GM12801 (cell line): ENCODE measurements around the gene AUTS2.

Source experiments
- TF ChIP-seq, protein P1 (sequence below): IDR thresholded peaks from one replicate; pipeline ENCODE4 v1.5.1; 2011; ENCODE audit warnings: control low read depth; ENCODE audit not compliant: insufficient read length; ENCODE audit errors: extremely low read depth

The AUTS2 gene

DNA sequence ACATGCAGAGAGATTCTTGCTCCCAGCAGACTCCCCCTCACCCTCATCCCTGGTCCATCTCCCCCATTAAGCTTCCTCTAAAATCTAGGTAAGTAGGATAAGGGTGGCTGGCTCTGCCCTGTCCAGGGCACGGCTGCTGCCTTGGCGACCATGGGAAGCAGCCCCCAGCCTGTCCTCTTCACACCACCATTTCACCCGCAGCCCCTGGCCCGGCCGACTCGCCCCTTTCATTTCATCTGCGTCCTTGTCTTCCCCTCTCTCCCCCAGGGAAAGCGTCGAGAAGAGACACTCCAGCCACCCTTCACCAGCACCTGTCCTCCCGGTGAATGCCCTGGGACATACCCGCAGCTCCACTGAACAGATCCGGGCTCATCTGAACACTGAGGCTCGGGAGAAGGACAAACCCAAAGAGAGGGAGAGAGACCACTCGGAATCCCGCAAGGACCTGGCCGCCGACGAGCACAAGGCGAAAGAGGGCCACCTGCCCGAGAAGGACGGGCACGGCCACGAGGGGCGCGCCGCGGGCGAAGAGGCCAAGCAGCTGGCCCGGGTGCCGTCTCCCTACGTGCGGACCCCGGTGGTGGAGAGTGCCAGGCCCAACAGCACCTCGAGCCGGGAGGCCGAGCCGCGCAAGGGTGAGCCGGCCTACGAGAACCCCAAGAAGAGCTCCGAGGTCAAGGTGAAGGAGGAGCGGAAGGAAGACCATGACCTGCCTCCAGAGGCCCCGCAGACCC lies 1191.4 kb downstream of the AUTS2 start:
- TF ChIP-seq, protein P1, sequence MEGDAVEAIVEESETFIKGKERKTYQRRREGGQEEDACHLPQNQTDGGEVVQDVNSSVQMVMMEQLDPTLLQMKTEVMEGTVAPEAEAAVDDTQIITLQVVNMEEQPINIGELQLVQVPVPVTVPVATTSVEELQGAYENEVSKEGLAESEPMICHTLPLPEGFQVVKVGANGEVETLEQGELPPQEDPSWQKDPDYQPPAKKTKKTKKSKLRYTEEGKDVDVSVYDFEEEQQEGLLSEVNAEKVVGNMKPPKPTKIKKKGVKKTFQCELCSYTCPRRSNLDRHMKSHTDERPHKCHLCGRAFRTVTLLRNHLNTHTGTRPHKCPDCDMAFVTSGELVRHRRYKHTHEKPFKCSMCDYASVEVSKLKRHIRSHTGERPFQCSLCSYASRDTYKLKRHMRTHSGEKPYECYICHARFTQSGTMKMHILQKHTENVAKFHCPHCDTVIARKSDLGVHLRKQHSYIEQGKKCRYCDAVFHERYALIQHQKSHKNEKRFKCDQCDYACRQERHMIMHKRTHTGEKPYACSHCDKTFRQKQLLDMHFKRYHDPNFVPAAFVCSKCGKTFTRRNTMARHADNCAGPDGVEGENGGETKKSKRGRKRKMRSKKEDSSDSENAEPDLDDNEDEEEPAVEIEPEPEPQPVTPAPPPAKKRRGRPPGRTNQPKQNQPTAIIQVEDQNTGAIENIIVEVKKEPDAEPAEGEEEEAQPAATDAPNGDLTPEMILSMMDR = no peak

DNA sequence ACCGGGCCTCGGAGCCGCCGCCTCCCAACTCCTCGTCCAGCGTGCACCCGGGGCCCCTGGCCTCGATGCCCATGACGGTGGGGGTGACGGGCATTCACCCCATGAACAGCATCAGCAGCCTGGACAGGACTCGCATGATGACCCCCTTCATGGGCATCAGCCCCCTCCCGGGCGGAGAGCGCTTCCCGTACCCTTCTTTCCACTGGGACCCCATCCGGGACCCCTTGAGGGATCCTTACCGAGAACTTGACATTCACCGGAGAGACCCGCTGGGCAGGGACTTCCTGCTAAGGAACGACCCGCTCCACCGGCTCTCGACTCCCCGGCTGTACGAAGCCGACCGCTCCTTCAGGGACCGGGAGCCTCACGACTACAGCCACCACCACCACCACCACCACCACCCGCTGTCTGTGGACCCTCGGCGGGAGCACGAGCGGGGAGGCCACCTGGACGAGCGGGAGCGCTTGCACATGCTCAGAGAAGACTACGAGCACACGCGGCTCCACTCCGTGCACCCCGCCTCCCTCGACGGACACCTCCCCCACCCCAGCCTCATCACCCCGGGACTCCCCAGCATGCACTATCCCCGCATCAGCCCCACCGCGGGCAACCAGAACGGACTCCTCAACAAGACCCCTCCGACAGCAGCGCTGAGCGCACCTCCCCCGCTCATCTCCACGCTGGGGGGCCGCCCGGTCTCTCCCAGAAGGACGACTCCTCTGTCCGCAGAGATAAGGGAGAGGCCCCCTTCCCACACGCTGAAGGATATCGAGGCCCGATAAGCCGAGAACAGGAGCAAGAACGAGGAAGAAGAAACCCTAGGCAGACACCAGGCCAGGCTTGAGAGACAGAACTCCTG lies 1192.2 kb downstream of the AUTS2 start:
- TF ChIP-seq, protein P1 = no peak

DNA sequence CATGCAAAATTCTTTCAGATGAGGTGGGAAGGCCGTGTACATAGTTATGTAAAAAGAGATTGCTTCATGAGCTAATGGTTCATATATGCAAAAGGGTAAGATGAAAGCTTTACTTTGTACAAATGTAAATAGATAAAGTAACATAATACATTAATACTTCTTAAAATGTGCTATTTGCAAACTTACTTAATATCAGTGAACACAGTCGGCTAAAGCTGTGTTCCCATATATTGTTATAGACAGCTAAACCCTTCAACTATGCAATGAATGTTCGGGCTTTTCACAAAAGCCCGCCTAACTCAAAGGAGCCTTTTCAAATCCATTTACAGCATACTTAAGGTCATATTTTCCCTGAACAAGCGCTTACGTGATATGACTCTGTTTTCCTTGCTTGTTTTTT lies 1193.1 kb downstream of the AUTS2 start:
- TF ChIP-seq, protein P1 = no peak

DNA sequence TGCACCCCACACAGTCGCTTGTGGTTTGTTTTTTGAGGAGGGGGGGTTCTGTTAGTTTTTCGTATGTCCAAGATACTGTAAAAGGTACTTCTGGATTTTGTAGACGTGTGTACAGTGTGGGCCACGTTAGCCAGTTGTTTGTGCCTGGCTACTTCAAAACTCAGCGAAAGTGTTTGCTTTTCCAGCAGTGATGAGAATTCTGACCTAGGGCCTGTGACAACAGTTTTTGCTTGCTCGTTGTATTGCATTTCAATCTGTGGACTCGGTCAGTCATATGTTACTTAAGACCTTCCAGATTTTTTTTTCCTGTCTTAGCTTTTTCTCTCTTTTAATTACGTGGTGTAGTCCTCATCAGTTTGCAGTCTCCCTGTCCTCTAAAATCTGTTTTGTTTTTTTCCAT lies 1194.8 kb downstream of the AUTS2 start:
- TF ChIP-seq, protein P1 = no peak

DNA sequence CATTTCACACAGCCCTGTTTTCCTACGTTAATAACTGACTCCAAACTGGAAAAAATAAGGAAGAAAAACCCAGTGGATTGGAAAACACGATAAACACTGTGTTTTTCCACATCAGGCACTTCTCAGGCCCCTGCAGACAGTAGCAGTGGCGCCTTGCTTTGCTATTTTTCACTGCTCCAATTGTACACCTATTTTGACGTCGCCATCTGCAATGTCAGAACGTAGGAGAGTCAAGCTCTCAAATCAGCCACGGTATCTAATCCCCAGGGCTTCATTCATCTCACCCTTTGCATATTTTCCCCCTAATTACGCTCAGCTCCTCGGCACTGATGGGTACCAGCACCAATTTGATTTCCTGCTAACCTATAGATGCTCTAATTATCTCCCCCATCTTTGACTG lies 1195.5 kb downstream of the AUTS2 start:
- TF ChIP-seq, protein P1 = no peak

DNA sequence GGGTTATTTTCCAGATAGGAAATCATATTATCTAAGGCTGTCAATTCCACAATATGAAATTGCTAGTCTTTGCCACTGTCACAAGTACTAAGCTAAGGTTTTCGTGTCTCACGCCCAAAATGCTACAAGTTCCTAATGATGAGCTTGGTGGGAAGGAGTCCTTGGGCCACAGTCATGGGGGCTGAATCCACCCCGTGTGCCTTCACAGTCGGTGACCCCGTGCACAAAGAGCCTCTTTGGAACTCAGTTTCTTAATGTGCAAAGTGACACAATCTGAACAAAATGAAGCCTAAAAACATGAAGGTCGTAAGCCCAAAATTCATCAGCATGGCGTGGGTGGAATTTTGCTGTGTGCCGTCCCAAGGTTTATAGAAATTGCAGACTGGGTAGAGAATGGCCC lies 1196.7 kb downstream of the AUTS2 start:
- TF ChIP-seq, protein P1 = no peak

DNA sequence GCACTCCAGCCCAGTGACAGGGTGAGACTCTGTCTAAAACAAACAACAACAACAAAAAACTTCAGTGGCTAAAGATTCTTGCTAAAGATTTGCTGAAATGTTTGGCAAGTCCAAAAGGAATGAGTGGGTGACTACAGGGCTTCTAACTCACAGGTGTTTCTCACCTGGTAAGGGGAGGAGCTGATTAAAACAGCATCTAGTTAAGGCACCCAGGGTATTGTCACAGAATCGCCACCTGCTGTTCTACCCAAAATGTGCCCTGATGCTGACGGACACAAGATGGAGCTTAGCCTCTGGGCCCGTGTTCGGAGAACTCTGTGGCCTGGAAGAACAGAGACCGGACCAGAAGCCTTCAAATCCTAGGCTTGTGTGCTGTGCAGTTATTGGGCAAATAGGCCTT lies 1197.7 kb downstream of the AUTS2 start:
- TF ChIP-seq, protein P1 = no peak
